Activated CD4-positive, alpha-beta T cell treated with anti-CD3 and anti-CD28 coated beads for 36 hours (primary cell): ENCODE measurements around the gene GPRIN1. TPM values are rescaled to one million over a fixed set of nuclear protein-coding genes. Genes with fewer than 3 reads are reported as not detected.

Experiments
- ATAC-seq: fragments of 200-7000 bp; cut with Tn5 transposase; one replicate; pipeline ENCODE4 v1.10.0; 2021; ENCODE audit warnings: mild to moderate bottlenecking, moderate library complexity
- CTCF ChIA-PET: fragments of 350-600 bp; sonication (Branson Sonifier 250); formaldehyde crosslinking; loops from one replicate; lab custom pipeline; 2021; ENCODE audit warnings: antibody characterized with exemption; lab: Charles Lee
- POLR2A ChIA-PET: fragments of 350-600 bp; sonication (Branson Sonifier 250); formaldehyde crosslinking; loops from one replicate; lab custom pipeline; 2021; ENCODE audit warnings: antibody characterized with exemption, inconsistent platforms; lab: Charles Lee
- DNase-seq: peaks from one replicate; pipeline ENCODE4 v3.0.0-alpha.2; 2020
- H3K27ac Mint-ChIP-seq: one replicate; pipeline ENCODE4 v1.8.0; 2021; ENCODE audit warnings: mixed read lengths
- H3K27me3 Mint-ChIP-seq: one replicate; pipeline ENCODE4 v1.8.0; 2021; ENCODE audit warnings: mixed read lengths
- H3K36me3 Mint-ChIP-seq: one replicate; pipeline ENCODE4 v1.8.0; 2021; ENCODE audit warnings: low read depth, mixed read lengths
- H3K4me1 Mint-ChIP-seq: one replicate; pipeline ENCODE4 v1.8.0; 2021; ENCODE audit warnings: mixed read lengths
- H3K4me3 Mint-ChIP-seq: one replicate; pipeline ENCODE4 v1.8.0; 2021; ENCODE audit warnings: mild to moderate bottlenecking, moderate library complexity, mixed read lengths
- H3K9me3 Mint-ChIP-seq: one replicate; pipeline ENCODE4 v1.8.0; 2021; ENCODE audit warnings: low read depth, mixed read lengths
- intact Hi-C, 2 experiments: fragments of 100-400 bp; cut with DNase I in 1 of 2; cut with micrococcal nuclease in 1 of 2; formaldehyde crosslinking; loops; one replicate each; pipeline versions ENCODE4 v1.14.2 to v1.15.1; 2022 to 2024; cut with DNase I, micrococcal nuclease
- total RNA-seq, 2 experiments: library from RNA; stranded (reverse); gene quantifications; one replicate each; pipeline ENCODE4 v1.2.3, GENCODE V29; 2021

The GPRIN1 gene
- total RNA-seq, 2 experiments from 2014 or later = 3.8 to 4.1 TPM

DNA sequence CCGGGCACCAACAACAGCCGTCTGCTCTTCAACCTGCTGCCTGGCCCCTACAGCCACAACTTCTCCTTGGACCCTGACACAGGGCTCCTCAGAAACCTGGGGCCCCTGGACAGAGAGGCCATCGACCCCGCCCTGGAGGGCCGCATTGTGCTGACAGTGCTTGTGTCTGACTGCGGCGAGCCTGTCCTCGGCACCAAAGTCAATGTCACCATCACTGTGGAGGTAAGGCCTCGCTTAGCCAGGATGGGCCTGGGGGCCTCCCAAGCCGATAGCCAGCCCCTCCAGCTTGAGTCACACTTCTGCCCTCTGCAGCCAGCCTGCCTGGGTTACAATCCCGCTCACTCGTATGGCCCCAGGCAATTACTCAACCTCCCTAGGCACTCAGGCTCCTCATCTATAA is 28.6 kb downstream of the GPRIN1 start:
- Mint-ChIP-seq H3K9me3 (peaks cover 7% of the 10 kb centered on the region), H3K36me3 (peaks cover 5% of the 10 kb centered on the region), H3K27me3 (no peaks in the 10 kb centered on the region), H3K4me1 (no peaks in the 10 kb centered on the region), H3K4me3 (no peak overlapping the region), H3K27ac (no peak overlapping the region)
- ChIA-PET CTCF (no interaction called here), POLR2A (no interaction called here)
- DNase-seq (no peak), ATAC-seq (no peak)
- intact Hi-C loops = no loop called here

DNA sequence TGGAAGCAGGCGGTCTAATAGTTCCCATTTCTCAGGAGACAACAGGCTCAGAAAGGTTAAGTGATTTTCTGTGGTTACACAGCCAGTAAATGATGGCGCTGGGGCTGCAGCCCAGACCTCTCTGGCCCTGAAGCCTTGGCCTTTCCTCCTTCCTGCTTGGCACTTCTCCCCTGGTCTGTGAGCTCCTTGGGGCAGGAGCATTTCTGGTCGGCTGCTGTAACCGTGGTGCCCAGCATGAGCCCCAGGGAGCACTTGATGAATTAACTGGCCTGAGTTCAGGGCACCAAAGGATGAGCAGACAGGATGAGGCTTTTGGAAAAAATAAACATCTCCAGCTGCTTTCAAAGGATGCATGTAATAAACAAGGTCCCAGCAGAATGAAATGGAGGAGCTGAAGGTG is 30.6 kb downstream of the GPRIN1 start:
- H3K4me3 Mint-ChIP-seq = no peak overlapping the region
- ATAC-seq (no peak), DNase-seq (no peak)
- no peak overlapping the region for H3K27ac Mint-ChIP-seq
- ChIA-PET POLR2A (no interaction called here), CTCF (interaction anchor here (1.1 to 1.2 kb wide), 2 partner anchors 10 to 14 kb away, joined by 4 read pairs; no protein-coding TSS in a partner anchor)
- H3K9me3 Mint-ChIP-seq = no peaks in the 10 kb centered on the region
- H3K27me3 Mint-ChIP-seq = no peaks in the 10 kb centered on the region
- intact Hi-C loops = loop anchor here in 1 of 2 experiments (10.0 kb wide), 1 partner anchor 165 kb away; the partner anchor contains the start of gene CLTB
- no peaks in the 10 kb centered on the region for H3K4me1 Mint-ChIP-seq
- no peaks in the 10 kb centered on the region for H3K36me3 Mint-ChIP-seq

DNA sequence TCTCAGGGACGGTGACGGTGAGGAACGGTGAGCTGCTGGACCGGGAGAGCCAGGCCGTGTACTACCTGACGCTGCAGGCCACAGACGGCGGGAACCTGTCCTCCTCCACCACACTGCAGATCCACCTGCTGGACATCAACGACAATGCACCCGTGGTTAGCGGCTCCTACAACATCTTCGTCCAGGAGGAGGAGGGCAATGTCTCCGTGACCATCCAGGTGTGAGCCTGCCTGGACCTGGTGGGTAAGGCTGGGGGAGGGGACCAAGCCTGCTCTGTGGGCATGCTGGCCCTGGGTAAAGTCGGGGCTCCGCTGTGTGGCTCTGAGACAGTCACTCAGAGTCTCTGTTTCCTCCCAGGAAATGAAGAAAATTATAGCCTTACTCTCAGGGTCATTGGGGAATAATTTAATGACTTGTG is 31.6 kb downstream of the GPRIN1 start:
- Mint-ChIP-seq H3K4me3 (no peak overlapping the region), H3K27me3 (no peaks in the 10 kb centered on the region), H3K4me1 (no peaks in the 10 kb centered on the region), H3K36me3 (no peaks in the 10 kb centered on the region), H3K9me3 (no peaks in the 10 kb centered on the region), H3K27ac (no peak overlapping the region)
- ChIA-PET POLR2A (no interaction called here), CTCF (interaction anchor here (0.6 to 1.4 kb wide), 9 partner anchors 9 to 184 kb away, joined by 3 to 4 read pairs (median 3); no protein-coding TSS in a partner anchor)
- peak; percentile 66 for DNase-seq
- intact Hi-C loops = loop anchor here (1.0 to 10.0 kb wide), 2 partner anchors 162 to 164 kb away; partner anchors contain the start of gene CLTB (in 2 of the 2)
- ATAC-seq = peak; percentile 64

DNA sequence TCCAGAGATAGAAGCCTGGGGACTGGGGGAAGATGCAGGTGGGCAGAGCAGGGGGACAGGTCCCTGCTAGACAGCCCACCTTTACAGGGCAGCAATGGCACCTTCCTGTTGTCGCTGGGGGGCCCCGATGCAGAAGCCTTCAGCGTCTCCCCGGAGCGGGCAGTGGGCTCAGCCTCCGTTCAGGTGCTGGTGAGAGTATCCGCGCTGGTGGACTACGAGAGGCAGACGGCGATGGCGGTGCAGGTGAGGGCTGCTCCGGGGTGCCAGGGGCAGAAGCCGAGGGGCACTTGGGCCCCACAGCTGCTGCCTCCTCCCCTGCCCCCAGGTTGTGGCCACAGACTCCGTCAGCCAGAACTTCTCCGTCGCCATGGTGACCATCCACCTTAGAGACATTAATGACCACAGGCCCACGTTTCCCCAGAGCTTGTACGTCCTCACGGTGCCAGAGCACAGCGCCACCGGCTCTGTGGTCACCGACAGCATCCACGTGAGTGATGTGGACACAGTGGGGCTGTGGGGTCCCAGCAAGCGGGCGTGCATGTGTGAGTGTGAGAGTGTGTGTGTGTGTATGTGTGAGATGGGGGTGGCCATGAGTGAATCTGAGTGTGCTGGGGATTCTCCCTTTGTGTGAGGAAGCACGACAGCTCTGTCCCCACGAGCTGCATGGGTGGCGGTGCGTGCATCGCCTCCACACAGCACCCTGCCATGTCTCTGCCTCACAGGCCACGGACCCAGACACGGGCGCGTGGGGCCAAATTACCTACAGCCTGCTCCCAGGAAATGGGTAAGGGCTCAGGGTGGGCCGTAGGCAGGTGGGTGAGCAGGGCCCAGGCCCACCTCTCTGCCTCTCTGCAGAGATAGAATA is 32.4 kb downstream of the GPRIN1 start:
- POLR2A ChIA-PET = no interaction called here
- intact Hi-C loops = loop anchor here (1.0 to 10.0 kb wide), 2 partner anchors 161 to 163 kb away; partner anchors contain the start of gene CLTB (in 2 of the 2)
- H3K36me3 Mint-ChIP-seq = no peaks in the 10 kb centered on the region
- CTCF ChIA-PET = interaction anchor here (0.6 to 1.4 kb wide), 3 partner anchors 30 to 125 kb away, joined by 3 to 4 read pairs (median 4); no protein-coding TSS in a partner anchor
- ATAC-seq (no peak), DNase-seq (no peak)
- no peaks in the 10 kb centered on the region for H3K9me3 Mint-ChIP-seq
- H3K27ac Mint-ChIP-seq = no peak overlapping the region
- no peak overlapping the region for H3K4me3 Mint-ChIP-seq
- H3K4me1 Mint-ChIP-seq = no peaks in the 10 kb centered on the region
- H3K27me3 Mint-ChIP-seq = peaks cover 2% of the 10 kb centered on the region

DNA sequence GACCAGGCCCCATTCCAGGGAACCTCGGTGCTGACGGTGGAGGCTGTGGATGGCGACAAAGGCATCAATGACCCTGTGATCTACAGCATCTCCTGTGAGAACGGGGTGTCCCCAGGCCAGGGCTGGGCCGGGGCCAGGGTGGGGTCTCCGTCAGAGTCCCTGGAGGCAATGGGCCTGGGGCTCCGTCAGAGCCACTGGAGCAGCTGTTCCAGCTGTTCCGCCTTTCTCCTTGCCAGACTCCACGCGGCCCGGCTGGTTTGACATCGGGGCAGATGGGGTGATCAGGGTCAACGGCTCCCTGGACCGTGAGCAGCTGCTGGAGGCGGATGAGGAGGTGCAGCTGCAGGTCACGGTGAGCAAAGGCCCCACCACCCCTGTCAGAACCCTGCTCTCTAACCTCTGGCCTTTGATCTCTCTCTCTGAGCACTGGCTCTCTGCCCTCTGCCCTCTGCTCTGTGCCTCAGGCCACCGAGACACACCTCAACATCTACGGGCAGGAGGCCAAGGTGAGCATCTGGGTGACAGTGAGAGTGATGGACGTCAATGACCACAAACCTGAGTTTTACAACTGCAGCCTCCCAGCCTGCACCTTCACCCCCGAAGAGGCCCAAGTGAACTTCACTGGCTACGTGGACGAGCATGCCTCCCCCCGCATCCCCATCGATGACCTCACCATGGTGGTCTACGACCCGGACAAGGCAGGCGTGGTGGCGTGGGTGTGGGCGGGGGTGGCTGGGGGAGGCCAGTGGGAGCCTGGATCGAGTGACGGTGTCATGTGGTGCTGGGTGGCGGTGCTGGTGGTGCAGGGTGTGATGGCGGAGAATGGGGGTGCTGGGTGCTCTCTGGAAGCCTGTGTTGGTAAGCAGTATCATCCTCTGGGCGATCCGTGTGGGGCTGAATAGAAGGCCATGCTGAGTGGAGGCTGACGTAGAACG is 34.2 kb downstream of the GPRIN1 start:
- Mint-ChIP-seq H3K4me1 (no peaks in the 10 kb centered on the region), H3K4me3 (no peak overlapping the region), H3K27me3 (peaks cover 2% of the 10 kb centered on the region), H3K9me3 (no peaks in the 10 kb centered on the region), H3K36me3 (no peaks in the 10 kb centered on the region), H3K27ac (no peak overlapping the region)
- DNase-seq = no peak
- intact Hi-C loops = loop anchor here in 1 of 2 experiments (10.0 kb wide), 1 partner anchor 161 kb away; the partner anchor contains the start of gene CLTB
- CTCF ChIA-PET = interaction anchor here (0.6 to 2.2 kb wide), 3 partner anchors 85 to 655 kb away, joined by 3 to 7 read pairs (median 3); no protein-coding TSS in a partner anchor
- no peak for ATAC-seq
- POLR2A ChIA-PET = no interaction called here

DNA sequence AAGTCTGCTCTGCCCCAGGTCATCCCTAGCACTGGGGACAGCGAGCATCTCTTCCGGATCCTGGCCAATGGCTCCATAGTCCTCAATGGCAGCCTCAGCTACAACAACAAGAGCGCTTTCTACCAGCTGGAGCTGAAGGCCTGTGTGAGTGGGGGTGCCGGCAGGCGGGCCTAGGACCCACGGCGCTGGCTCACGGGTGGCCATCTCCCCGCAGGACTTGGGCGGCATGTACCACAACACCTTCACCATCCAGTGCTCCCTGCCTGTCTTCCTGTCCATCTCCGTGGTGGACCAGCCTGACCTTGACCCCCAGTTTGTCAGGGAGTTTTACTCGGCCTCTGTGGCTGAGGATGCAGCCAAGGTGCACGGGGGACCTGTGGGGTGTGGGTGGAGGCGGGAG is 34.9 kb downstream of the GPRIN1 start:
- ATAC-seq (no peak), DNase-seq (no peak)
- no peak overlapping the region for H3K27ac Mint-ChIP-seq
- H3K9me3 Mint-ChIP-seq = no peaks in the 10 kb centered on the region
- H3K4me1 Mint-ChIP-seq = no peaks in the 10 kb centered on the region
- H3K27me3 Mint-ChIP-seq = peaks cover 2% of the 10 kb centered on the region
- ChIA-PET POLR2A (no interaction called here), CTCF (interaction anchor here (0.6 to 2.2 kb wide), 6 partner anchors 10 to 655 kb away, joined by 3 to 7 read pairs (median 3); no protein-coding TSS in a partner anchor)
- no peaks in the 10 kb centered on the region for H3K36me3 Mint-ChIP-seq
- no peak overlapping the region for H3K4me3 Mint-ChIP-seq
- intact Hi-C loops = loop anchor here in 1 of 2 experiments (10.0 kb wide), 1 partner anchor 160 kb away; the partner anchor contains the start of gene CLTB

DNA sequence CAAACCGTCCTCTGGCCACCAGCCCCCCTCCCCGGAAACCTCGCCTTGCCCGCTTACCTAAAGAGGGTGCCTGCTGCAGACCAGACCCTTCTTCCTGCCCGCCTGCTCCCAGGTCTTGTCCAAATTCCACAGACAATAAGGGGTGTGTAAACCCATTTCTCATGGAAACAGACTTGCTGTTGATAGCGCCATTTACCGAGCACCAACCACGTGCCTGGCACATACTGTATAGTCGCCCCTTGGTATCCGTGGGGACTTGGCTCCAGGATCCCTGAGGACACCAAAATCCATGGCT is 35.7 kb downstream of the GPRIN1 start:
- H3K36me3 Mint-ChIP-seq = no peaks in the 10 kb centered on the region
- ATAC-seq (no peak), DNase-seq (no peak)
- H3K9me3 Mint-ChIP-seq = no peaks in the 10 kb centered on the region
- ChIA-PET POLR2A (no interaction called here), CTCF (interaction anchor here (1.0 to 2.2 kb wide), 4 partner anchors 15 to 157 kb away, joined by 3 to 7 read pairs (median 3); no protein-coding TSS in a partner anchor)
- H3K4me1 Mint-ChIP-seq = no peaks in the 10 kb centered on the region
- H3K4me3 Mint-ChIP-seq = no peak overlapping the region
- H3K27me3 Mint-ChIP-seq = peaks cover 4% of the 10 kb centered on the region
- no peak overlapping the region for H3K27ac Mint-ChIP-seq
- intact Hi-C loops = loop anchor here (1.0 to 10.0 kb wide), 3 partner anchors 45 to 159 kb away; partner anchors contain the start of gene CLTB (in 2 of the 2)

DNA sequence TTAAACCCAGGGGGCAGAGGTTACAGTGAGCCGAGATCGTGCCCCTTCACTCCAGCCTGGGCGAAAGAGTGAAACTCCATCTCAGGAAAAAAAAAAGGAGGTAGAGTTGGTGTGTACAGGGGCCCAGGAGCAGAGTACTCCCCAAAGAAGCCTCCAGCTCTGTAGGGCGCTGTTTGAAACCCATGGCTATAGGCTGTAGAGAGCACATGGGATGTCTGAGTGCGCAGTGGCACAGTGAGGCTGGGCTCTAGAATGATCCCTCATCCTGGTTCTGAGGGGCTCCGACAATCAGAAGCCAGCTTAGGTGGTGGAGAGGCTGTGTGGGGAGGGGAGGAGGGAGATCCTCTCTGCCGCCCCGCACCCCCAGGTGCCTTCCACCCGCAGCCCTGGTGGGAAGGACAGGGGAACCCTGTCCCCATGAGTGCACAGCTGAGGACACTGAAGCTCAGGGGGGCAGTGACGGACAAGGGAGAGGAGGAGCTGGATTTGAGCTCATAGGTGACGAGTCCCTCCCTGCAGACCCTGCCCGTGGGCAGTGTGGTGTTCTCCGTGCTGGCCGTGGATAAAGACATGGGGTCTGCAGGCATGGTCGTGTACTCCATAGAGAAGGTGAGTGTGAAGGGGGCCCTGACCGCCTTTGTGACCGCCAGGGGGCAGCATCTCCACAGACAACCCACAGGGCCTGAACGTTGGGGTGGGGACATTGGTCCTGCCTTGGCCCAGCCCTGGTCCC is 36.2 kb downstream of the GPRIN1 start:
- no peaks in the 10 kb centered on the region for H3K36me3 Mint-ChIP-seq
- ATAC-seq (peak; percentile 90), DNase-seq (peak; percentile 88)
- H3K4me3 Mint-ChIP-seq = no peak overlapping the region
- no peak overlapping the region for H3K27ac Mint-ChIP-seq
- intact Hi-C loops = loop anchor here (1.0 to 10.0 kb wide), 3 partner anchors 46 to 159 kb away; partner anchors contain the start of gene CLTB (in 2 of the 2)
- H3K4me1 Mint-ChIP-seq = no peaks in the 10 kb centered on the region
- H3K27me3 Mint-ChIP-seq = peaks cover 4% of the 10 kb centered on the region
- ChIA-PET POLR2A (interaction anchor here (0.6 kb wide), 1 partner anchor 31 kb away, joined by 4 read pairs; no protein-coding TSS in a partner anchor), CTCF (interaction anchor here (0.6 to 2.2 kb wide), 10 partner anchors 12 to 426 kb away, joined by 3 to 7 read pairs (median 3); partner anchors contain the start of gene TSPAN17)
- H3K9me3 Mint-ChIP-seq = no peaks in the 10 kb centered on the region

DNA sequence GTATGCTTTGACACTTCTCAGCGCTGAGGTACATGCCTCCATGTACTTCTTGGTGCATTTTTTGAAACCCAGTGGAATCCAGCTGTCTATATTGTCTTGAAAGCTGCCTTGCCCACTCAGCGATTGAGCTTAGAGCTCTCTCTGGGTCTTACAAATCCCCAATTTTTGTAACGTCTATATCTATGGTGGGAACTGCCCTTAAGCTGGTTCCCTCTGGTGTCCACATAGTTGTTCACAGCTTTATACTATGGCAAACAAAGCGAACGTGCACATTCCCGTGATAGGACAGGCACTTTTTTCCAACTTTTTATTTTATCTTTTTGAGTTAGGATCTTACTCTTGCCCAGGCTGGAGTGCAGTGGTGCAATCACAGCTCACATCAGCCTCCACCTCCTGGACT is 39.9 kb downstream of the GPRIN1 start:
- Mint-ChIP-seq H3K27me3 (peaks cover 4% of the 10 kb centered on the region), H3K27ac (no peak overlapping the region), H3K36me3 (no peaks in the 10 kb centered on the region), H3K4me1 (no peaks in the 10 kb centered on the region), H3K9me3 (no peaks in the 10 kb centered on the region), H3K4me3 (no peak overlapping the region)
- POLR2A ChIA-PET = no interaction called here
- CTCF ChIA-PET = interaction anchor here (0.5 to 1.4 kb wide), 4 partner anchors 9 to 158 kb away, joined by 3 to 5 read pairs (median 4); no protein-coding TSS in a partner anchor
- intact Hi-C loops = loop anchor here in 1 of 2 experiments (10.0 kb wide), 1 partner anchor 155 kb away; the partner anchor contains the start of gene CLTB
- DNase-seq = no peak
- ATAC-seq = no peak

DNA sequence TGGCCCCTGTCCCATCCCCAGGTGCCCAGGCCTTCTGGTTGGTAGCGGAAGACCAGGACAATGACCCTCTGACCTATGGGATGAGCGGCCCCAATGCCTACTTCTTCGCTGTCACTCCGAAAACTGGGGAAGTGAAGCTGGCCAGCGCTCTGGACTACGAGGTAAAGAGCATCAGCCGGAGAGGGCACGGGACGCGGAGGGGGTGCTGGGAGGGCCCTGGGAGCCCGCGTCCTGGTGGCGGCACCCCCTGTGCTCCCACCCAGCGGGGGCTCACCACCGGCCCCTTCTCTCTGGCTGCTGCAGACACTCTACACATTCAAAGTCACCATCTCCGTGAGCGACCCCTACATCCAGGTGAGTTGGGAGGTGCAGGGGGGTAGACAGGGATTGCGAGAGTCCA is 41.3 kb downstream of the GPRIN1 start:
- Mint-ChIP-seq H3K9me3 (no peaks in the 10 kb centered on the region), H3K4me3 (no peak overlapping the region), H3K27me3 (peaks cover 4% of the 10 kb centered on the region), H3K4me1 (no peaks in the 10 kb centered on the region), H3K36me3 (no peaks in the 10 kb centered on the region), H3K27ac (no peak overlapping the region)
- ATAC-seq (no peak), DNase-seq (no peak)
- ChIA-PET POLR2A (no interaction called here), CTCF (no interaction called here)
- intact Hi-C loops = no loop called here
